Hematopoietic multipotent progenitor cell (in vitro differentiated cells): ENCODE measurements around the gene DTX1. TPM values are rescaled to one million over a fixed set of nuclear protein-coding genes. Genes with fewer than 3 reads are reported as not detected.
"Not testable (repeated sequence)": the region's sequence is repeated elsewhere in the genome, so short reads cannot be mapped to it uniquely, and the experiment has no call there.

ENCODE experiments used
- DNase-seq, 3 donors: peaks; one replicate each; pipeline ENCODE4 v3.0.0-alpha.2; 2011 to 2015; ENCODE audit warnings: low read depth in 2 of 3, low spot score in 2 of 3
- total RNA-seq: library from RNA; depleted of rRNA; stranded (reverse); fragments of >200 nt; gene quantifications from one replicate; pipeline ENCODE4 v1.2.3, GENCODE V29; 2012

The DTX1 gene
- total RNA-seq, 1 donor = 1.1 TPM

GRCh38 chr12:113111247-113111646 lies 54.7 kb downstream of the DTX1 start:
- DNase-seq = no peak

- no peak for DNase-seq
Observed at GRCh38 chr12:113112043-113112899, 55.7 kb downstream of the DTX1 start.

DNA sequence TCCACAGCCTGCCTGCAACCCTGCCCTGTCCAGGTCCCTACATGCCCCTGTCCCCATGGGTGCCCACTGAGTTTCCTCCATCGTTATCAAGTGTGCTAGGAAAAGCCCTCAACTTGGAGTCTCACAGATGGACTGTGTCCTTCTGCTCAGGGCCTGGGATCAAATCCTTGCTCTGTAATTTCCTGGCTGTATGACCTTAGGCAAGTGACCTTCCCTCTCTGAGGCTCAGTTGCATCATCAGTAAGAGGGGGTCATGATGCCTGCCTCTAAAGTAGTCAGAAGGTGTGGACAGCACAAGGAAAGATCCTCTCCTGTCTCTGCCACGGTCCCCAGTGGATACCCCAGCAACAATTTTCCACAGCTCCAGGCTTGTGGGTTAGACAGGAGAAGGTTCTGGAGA lies 56.9 kb downstream of the DTX1 start:
- no peak for DNase-seq

GRCh38 chr12:113114447-113115178 lies 58.1 kb downstream of the DTX1 start:
- DNase-seq = no peak

DNA sequence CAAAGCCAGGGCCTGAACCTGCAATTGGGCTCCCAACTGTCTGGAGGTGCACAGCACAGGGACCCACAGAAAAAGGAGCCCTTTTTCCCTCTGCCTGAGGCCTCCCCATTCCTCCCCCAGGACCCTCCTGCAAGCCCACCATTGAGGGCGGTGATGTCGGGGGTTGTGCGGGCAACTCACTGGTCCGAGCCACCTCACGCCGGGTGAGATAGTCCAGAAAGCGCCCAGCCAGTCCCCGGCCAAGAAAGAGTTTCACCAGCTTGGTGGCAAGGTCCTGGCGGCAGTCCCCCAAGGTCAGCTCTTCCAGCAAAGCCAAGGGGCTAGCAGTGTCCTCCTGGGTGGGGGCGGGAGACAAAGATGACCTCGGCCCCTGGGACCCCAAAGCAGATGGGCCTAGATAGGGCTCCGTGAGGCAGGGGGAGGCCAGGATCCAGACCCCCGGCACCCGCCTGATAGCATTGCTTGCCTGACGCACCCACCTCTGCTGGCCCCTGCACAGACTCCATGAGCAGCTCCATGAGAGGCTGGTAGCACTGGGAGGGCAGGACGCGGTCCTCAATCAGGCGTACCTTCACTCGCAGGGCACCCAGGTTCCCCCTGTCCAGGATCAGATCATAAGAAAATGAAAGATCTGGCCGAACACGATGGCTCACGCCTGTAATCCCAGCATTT lies 59.1 kb downstream of the DTX1 start:
- DNase-seq = no peak

GRCh38 chr12:113116875-113117274 lies 60.3 kb downstream of the DTX1 start:
- DNase-seq = no peak

DNA sequence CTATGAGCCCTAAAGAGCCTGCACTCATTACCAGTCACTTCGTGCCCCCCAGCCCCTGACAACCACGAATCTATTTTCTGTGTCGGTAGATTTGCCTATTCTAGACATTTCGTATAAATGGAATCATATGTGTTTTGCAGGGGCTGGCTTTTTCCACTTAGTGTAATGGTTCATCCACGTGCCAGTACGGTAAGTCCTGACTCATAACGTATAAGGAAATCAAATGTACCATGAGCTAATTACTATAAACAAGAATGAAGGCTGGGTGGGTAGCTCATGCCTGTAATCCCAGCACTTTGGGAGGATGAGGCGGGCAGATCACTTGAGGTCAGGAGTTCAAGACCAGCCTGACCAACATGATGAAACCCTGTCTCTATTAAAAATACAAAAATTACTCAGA lies 61.2 kb downstream of the DTX1 start:
- DNase-seq = not testable (repeated sequence)

GRCh38 chr12:113118142-113118541 lies 61.6 kb downstream of the DTX1 start:
- DNase-seq = no peak

DNA sequence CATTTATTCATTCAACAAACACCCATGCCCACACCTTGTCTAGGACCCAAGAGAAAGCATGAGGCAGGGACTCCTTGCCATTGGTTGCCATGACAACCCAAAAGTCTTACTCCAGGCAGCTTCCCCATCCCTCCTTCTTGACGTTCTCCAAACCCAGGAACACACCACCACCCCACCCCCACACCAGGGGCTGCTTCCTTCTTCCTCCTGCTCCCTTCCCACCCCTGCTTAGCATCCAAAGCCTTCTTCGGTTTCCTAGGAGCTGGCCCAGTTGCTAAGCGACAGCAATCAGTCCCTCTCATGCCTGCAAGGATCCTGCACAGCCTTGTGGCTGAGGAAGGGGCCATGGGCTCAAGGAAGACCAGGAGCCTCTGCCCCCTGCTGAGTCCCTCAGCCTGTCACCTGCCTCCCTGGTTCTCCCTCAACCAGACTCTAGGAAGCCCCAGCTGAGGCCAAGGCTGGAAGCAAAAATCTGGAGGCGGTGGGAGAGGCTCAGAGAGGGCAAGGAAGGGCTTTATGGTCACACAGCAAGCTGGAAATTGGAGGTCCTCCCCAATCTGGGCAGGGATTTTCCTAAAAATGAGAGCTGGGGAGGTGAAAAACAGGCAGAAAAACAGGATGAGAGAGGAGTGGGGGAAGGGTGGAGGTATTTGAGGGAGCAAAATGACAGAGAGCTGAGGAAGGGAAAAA lies 63.6 kb downstream of the DTX1 start:
- DNase-seq = no peak

GRCh38 chr12:113120670-113121370 lies 64.3 kb downstream of the DTX1 start:
- no peak for DNase-seq

DNA sequence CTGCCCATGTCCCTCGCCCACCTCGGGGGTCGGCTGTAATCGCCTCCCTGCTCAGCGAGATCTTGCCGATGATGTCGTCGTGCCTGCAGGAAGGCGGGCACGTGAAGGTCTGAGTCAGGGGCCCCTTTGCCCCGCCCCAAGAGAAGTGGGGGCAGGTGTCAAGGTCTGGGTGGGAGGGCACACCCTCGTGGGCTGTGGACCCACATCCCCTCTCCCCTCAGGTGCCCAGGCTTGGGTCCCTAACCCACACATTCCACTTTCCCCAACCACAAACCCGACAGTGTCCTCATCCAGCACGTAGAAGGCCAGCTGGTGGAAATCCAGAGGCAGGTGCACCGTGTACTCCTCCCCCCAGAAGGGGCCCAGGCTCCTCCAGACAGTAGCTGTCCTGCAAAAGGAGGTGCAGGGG lies 71.3 kb downstream of the DTX1 start:
- no peak for DNase-seq

- peak in 1 of 3 donors; percentile 40 for DNase-seq
Observed at GRCh38 chr12:113128802-113129663, 72.5 kb downstream of the DTX1 start.

- no peak for DNase-seq
Observed at GRCh38 chr12:113129664-113130456, 73.3 kb downstream of the DTX1 start.

DNA sequence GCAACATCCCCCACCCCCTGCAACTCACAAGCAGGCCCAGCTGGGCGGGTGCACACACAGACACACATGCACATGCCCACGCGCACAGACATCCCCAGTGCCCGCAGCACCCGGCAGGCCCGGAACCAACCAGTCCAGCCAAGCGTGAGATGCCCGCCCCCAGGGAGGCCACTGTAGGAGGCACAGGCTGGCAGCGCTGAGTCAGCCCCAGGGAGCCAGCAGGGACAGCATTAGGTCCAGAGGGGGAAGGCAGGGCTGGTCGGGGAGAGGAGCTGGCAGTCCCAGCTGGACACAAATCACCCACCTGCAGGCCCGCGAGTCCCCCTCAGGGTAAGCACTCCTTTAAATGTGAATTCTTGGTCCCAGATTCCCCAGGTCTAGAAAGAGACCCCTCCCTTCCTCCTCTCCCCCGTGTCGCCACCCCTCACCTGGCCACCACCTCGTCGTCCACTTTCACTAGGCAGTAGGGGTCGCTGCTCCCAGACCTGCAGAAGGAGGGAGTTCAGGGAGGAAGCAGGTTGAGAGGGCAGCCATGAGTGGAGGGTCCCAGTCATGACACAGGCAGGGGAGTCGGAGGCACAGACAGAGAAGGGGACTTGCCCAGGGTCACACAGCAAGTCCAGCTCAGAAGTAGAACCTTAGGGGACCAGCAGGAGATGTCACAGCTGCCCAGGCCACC lies 74.1 kb downstream of the DTX1 start:
- DNase-seq = peak in 1 of 3 donors; percentile 31

- DNase-seq = peak in 1 of 3 donors; percentile 30
Observed at GRCh38 chr12:113131556-113131955, 75.0 kb downstream of the DTX1 start.

DNA sequence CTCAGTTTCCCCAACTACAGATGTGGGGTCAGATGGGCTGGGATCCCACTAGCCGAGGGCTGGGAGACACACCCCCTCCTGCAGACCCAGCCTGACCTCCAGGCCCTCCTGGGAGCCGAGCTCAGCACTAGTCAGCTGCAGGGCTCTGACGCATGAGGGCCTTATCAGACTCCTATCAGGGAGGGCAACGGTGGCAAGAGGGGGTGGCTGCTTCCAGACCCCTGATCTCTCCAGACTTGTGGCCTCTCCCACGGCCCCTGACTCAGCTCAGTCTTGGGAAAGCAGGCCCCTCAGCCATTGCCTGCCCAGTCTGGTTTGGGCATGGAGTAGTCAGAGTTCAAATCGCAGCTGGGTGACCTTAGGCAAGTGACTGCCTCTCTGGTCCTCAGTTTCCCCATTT lies 76.5 kb downstream of the DTX1 start:
- no peak for DNase-seq

GRCh38 chr12:113133666-113134065 lies 77.1 kb downstream of the DTX1 start:
- no peak for DNase-seq

DNA sequence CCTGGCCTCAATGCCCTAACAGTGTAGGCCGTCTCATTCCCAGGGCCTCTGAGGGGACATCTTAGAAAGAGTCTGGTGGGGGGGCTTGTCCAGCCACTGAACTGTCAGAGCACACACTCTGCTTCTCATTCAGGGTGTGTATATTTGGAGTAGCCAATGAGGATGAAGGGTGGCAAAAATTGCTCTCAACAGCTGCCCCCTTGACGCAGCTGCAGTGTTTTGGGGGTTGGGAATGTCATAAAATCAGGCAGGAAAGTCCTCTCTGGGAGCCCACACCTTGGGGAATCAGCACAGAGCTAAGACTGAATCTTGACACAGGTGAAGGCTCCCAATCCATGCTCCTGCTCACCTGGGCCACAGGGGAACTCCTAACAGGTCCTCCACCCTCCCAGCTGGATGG lies 77.5 kb downstream of the DTX1 start:
- no peak for DNase-seq
